ENCODE measurements around the gene ABCB6.

The ABCB6 gene

GRCh38 chr2:219206328-219207133, 12.2 kb downstream of the ABCB6 start, which contains the start of gene ZFAND2B:
Gene ZFAND2B, plus strand, starts transcription at chr2:219206782. Its CDS starts 206 bp downstream, at chr2:219206988.
- CTCF ChIA-PET, result interaction anchor here (0.6 to 1.4 kb wide), 10 partner anchors 12 to 1980 kb away, joined by 3 to 5 read pairs (median 3); partner anchors contain the start of genes GLB1L and STK16
- Histone ChIP-seq H3K4me1 (ENCODE audit: control insufficient read depth, insufficient read depth, low read length) (peaks cover 8% of the 10 kb centered on the region), H3K36me3 (ENCODE audit: control insufficient read depth in 2 of 2, insufficient read depth in 1 of 2, low read length in 2 of 2) (peaks cover 5 to 41% of the 10 kb centered on the region in 2 experiments; a peak in 2 of 3 replicates), H3K9me3 (ENCODE audit: control insufficient read depth, insufficient read depth, low read depth, low read length) (no peaks in the 10 kb centered on the region), H3K27ac (ENCODE audit: extremely low read depth, low read depth, low read length) (peak within 1 kb of the TSS; percentile 61), H3K4me3 (ENCODE audit: low read depth, low read length) (peak within 1 kb of the TSS; percentile 76)
- POLR2A ChIA-PET, result interaction anchor here (0.6 to 2.6 kb wide), 23 partner anchors 10 to 337 kb away, joined by 3 to 42 read pairs (median 4); partner anchors contain the start of genes ABCB6, ANKZF1, ATG9A and CNPPD1
- TF ChIP-seq ZNF2 (tag by site-specific recombination; IDR thresholded peaks at IDR 0.05) (peak; percentile 73; the same call in 1 of the 2 replicates), HOXA7 (CRISPR knock-in tag; IDR thresholded peaks at IDR 0.05; ENCODE audit: borderline replicate concordance) (no peak), ZNF660 (tag by site-specific recombination; IDR thresholded peaks at IDR 0.05) (peak; percentile 48), KLF8 (tag by site-specific recombination; IDR thresholded peaks at IDR 0.05) (peak; percentile 78), KLF10 (tag by site-specific recombination; IDR thresholded peaks at IDR 0.05) (0 out of 2 replicates have a peak, but pooled peaks have one; percentile 35), ZNF501 (tag by site-specific recombination; IDR thresholded peaks at IDR 0.05) (0 out of 2 replicates have a peak, but pooled peaks have one; percentile 47), ZNF548 (tag by site-specific recombination; IDR thresholded peaks at IDR 0.05) (no peak), KLF1 (tag by site-specific recombination; IDR thresholded peaks at IDR 0.05) (peak; percentile 52), HIC1 (tag by site-specific recombination; IDR thresholded peaks at IDR 0.05) (peak; percentile 21; the same call in 1 of the 2 replicates), SP2 (tag by site-specific recombination; IDR thresholded peaks at IDR 0.05) (peak; percentile 70), ZNF26 (tag by site-specific recombination; IDR thresholded peaks at IDR 0.05) (no peak), ZBTB8A (tag by site-specific recombination; IDR thresholded peaks at IDR 0.05) (peak; percentile 88), ZNF391 (tag by site-specific recombination; IDR thresholded peaks at IDR 0.05; ENCODE audit: borderline replicate concordance, low read depth) (peak; percentile 33; the same call in 1 of the 2 replicates), ZBTB6 (tag by site-specific recombination; IDR thresholded peaks at IDR 0.05) (peak; percentile 67; the same call in 1 of the 2 replicates), ZNF610 (tag by site-specific recombination; IDR thresholded peaks at IDR 0.05; ENCODE audit: borderline replicate concordance) (0 out of 2 replicates have a peak, but pooled peaks have one; percentile 30), KLF16 (tag by site-specific recombination; IDR thresholded peaks at IDR 0.05) (0 out of 2 replicates have a peak, but pooled peaks have one; percentile 65), ZNF76 (tag by site-specific recombination; IDR thresholded peaks at IDR 0.05; ENCODE audit: borderline replicate concordance, low read depth) (no peak), ZNF335 (tag by site-specific recombination; conservative IDR thresholded peaks at IDR 0.05) (peak; percentile 50), AEBP2 (tag by site-specific recombination; IDR thresholded peaks at IDR 0.05; ENCODE audit: borderline replicate concordance) (no peak), ZNF629 (tag by site-specific recombination; IDR thresholded peaks at IDR 0.05) (peak; percentile 47; the same call in 1 of the 2 replicates), SP7 (tag by site-specific recombination; IDR thresholded peaks at IDR 0.05) (peak; percentile 60), ZNF843 (tag by site-specific recombination; IDR thresholded peaks at IDR 0.05) (no peak), SP3 (tag by site-specific recombination; IDR thresholded peaks at IDR 0.05) (peak; percentile 80), PATZ1 (tag by site-specific recombination; IDR thresholded peaks at IDR 0.05) (peak; percentile 84), ATF2 (tag by site-specific recombination; IDR thresholded peaks at IDR 0.05; ENCODE audit: low read depth) (peak; percentile 78)
